HT-29 (cell line): ENCODE results near the gene SH2D3A. TPM values are rescaled to one million over a fixed set of nuclear protein-coding genes. Genes with fewer than 3 reads are reported as not detected.
A peak's percentile ranks its signal among the peaks of the same experiment; 100 is the strongest.
"Not testable (repeated sequence)": the region's sequence is repeated elsewhere in the genome, so short reads cannot be mapped to it uniquely, and the experiment has no call there.

Experiments used
- DNase-seq: peaks from one replicate; pipeline ENCODE4 v3.0.0-alpha.2; 2015; ENCODE audit warnings: low spot score
- total RNA-seq: library from RNA; depleted of rRNA; stranded (reverse); fragments of >200 nt; shearing (Covaris generic); gene quantifications from 2 replicates; pipeline ENCODE4 v1.2.3, GENCODE V29; 2014

The SH2D3A gene
- total RNA-seq, 1 experiment from 2014 or later: 110 TPM

DNA sequence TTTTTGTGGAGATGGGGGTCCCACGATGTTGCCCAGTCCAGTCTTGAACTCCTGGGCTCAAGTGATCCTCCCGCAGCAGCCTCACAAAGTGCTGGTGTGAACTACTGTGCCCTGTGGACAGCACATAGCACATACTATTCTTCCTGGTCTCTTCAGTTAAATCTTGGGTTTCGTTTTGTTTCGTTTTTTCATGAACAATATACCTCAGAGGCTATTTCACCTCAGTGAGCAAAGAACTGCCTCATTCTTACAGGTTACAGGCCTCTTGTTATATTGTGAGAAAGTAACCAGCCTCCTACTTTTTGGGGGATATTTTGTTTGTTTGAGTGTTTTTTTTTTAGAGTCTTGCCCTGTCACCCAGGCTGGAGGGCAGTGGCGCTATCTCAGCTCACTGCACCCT is 45.5 kb downstream of the SH2D3A start:
- DNase-seq: no peak

DNA sequence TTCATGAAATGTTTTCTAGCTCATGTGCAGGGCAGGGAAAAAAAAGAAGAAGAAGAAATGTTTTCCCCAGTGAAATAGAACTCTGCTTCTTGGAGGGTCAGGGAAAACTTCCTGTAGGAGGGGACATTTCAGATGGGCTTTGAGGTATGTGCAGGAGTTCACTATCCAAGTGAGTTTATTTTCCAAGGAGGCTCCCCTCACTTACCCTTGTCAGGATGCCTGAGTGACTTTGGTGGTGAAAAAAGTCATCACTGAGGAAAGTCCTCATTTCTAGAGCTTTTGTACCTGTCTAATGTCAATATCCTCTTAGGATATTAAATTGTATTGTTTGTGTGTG is 46.1 kb downstream of the SH2D3A start:
- no peak for DNase-seq

DNA sequence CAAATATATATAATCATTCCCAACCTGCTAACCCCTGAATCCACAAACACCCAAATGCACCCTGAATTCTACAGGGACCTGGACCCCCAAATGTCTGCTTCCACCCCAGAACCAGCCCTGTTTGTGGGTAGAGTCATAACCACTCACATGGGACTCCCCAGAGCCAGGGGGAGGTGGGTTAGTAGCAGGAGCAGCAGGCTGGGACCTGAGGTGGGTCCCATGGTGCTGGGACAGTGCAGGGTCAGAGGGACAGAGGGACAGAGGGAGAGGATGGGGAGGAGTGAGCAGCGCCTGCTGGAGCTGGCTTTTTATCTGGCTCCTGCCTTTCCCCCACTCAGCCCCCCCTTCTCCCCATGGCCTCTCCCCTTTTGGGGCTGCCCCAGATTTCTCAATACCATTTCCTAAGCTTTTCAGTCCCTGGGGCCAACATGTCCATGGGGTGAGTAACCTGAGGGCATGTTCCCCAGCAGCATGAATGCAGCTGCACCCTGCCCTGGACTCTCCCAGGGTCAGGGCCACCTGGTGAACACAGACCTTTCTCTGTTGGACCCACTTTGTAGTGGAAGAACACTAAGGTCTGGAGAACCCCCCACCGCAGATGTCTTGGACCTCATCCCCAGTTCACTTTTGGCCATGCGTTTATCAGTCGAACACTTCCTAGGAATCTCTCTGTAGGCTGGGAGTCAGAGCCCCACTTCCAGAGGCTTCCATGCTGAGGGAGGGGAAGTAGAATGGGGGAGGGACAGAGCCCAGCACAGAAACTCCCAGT is 46.7 kb downstream of the SH2D3A start, which contains the start of gene C3:
Gene C3, minus strand, starts transcription at position 282 of the 769 bp plus-strand sequence. Its CDS starts 61 bp downstream, at position 221.
- no peak for DNase-seq

DNA sequence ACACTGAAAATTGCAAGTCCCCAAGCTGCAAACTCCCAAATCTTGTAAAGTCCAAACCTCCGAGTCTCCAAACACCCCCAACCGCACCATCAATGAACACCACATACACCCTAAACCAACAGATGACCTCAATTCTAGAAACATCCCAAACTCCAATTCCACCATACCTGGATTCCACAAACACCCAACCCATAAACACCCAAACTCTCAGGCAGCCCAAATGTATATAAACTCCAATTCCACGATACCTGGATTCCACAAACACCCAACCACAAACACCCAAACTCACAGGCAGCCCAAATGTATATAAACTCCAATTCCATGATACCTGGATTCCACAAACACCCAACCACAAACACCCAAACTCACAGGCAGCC is 47.3 kb downstream of the SH2D3A start:
- DNase-seq: no peak

DNA sequence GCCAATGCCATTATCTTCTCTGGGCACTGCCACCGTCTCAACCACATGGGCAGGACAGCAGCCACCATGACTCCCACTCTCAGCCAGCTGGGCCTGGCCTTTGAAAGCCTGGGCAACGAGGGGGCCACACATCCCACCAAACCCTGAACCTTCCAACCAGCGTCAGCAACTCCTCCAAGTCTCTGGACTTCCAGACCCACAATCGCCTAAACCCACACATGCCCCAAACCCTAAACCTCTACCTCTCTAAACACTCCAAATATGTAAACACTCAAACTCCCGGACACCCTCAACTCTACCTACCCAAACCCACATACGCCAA is 47.7 kb downstream of the SH2D3A start:
- no peak for DNase-seq

DNA sequence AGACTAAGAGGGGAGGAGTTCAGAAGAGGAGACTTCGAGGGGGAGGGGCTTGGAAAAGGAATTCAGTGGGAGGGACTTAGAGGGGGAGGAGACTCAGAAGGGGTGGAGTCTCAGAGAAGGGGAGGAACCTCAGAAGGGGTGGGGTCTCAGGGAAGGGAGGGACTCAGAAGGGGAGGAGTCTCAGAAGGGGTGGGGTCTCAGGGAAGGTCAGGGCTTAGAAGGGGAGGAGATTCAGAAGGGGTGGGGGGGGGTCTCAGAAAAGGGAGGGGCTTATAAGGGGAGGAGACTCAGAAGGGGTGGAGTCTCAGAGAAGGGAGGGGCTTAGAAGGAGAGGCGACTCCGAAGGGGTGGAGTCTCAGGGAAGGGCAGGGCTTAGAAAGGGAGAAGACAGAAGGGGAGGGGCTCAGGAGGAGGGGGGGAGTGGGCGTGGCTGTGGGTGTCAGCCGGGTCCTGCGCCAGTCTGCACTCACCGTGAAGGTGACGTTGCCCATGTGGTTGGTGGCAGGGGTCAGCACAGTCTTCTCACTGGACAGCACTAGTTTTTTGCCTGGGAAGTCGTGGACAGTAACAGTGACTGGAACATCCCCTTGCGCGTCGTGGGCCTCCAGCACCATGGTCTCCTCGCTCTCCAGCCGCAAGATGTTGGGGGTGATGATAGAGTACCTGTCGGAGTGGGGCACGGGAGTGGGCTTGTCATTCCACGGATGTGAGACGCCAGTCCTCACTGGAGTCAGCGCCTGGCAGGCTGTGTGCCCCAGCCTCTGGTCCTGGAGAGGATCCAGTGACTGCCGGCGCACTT is 48.3 kb downstream of the SH2D3A start:
- peak; percentile 15 for DNase-seq

DNA sequence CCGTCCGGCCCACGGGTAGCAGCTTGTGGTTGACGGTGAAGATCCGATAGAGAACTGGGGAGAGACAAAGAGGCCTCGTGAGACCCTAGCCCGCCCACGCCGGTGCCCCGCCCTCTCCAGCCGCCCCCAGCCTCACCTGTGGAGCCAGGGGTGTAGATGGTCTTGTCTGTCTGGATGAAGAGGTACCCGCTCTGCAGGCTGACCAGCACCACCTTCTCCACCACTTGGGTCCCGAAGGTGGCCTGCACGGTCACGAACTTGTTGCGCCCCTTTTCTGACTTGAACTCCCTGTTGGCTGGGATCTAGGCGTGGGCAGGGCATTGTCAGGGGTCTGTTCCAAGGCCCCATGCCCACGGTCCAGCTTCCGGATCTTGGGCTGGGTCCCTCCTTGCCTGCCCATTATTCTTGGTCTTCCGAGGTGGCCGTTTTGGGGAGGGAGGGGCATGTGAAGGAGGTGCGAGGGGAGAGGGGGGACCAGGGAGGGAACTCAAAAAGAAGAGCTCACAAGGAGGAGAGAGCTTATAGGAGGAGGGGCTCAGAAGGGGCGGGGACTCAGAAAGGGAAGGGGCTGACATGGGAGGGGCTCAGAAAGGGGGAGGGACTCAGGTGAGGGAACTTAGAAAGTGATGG is 49.0 kb downstream of the SH2D3A start:
- DNase-seq: no peak

DNA sequence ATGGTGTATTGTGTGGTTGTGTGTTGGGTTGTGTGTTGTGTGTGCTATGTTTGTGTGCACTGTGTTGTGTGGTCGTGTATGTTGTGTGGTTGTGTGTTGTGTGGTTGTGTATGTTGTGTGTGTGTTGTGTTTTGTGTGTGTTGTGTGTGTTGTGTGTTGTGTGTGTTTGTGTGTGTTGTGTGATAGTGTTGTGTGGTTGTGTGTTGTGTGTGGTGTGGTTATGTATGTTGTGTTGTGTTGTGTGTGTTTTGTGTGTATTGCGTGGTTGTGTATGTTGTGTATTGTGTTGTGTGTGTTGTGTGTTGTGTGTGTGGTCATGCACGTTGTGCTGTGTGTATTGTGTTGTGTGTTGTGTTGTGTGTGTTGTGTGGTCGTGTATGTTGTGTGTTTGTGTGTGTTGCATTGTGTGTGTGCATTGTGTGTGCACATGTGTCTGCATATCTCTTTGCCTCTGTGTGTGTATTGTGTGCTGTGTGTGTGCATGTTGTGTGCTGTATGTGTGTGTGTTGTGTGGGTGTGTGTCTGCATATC is 49.7 kb downstream of the SH2D3A start:
- no peak for DNase-seq

DNA sequence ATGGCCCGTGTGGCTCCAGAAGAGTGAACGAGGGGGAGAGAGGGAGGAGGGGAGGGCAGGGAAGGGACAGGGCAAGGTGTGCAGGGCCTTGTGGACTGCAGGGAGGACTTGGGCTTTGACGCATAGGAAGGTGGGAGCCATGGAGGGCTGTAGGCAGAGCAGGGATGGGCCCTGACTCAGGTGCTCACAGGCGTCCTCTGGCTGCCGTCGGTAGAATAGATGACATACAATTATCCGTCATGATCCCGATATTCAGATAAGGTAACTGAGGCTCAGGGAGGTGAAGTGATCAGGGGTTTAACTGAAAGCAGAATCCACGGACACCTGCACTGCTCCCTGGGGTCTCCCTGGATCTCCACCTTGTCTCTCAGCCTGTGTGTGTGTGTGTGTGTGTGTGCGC is 50.2 kb downstream of the SH2D3A start:
- no peak for DNase-seq

DNA sequence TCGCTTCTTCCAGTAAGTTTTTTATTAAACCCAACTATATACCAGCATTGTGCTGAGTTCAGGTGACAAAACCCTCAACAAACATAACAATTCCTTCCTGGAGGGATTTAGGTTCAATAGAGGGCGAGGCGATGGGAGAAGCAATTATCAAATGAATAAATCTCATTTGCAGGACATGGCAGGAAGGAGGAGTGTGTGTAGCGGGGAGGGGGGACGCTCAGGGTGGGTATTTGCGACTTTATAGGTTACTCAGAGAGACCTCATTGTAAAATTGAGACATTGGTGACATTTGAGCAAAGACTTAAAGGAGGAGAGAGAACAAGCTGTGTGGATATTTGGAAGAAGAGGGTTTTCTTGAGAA is 50.6 kb downstream of the SH2D3A start:
- DNase-seq: no peak

DNA sequence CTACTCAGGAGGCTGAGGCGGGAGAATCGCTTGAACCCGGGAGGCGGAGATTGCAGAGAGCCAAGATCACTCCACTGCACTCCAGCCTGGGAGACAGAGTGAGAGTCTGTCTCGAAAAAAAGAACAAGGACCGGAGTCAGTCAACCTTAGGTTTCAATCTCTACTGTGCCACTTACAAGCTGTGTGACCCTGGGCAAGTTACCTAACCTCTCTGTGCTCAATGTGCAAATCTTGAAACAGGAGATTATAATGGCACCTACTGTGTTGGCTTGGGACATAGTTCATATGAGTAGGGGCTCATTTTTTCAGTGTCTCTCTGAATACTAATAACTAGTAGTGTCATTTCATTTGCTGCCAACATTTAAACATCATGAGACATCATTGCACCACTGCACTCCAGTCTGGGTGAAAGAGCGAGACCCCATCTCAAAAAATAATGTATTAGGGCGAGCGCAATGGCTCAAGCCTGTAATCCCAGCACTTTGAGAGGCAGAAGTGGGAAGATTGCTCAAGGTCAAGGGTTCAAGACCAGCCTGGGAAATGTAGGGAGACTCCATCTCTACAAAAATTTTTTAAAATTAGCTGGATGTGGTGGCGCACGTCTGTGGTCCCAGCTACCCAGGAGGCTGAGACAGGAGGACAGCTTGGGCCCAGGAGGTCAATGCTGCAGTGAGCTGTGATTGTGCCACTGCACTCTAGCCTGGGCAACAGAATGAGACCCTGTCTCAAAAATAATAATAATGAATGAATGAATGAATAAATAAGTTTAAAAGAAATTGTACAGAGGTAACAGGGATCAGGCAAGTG is 52.3 kb downstream of the SH2D3A start:
- DNase-seq: no peak

DNA sequence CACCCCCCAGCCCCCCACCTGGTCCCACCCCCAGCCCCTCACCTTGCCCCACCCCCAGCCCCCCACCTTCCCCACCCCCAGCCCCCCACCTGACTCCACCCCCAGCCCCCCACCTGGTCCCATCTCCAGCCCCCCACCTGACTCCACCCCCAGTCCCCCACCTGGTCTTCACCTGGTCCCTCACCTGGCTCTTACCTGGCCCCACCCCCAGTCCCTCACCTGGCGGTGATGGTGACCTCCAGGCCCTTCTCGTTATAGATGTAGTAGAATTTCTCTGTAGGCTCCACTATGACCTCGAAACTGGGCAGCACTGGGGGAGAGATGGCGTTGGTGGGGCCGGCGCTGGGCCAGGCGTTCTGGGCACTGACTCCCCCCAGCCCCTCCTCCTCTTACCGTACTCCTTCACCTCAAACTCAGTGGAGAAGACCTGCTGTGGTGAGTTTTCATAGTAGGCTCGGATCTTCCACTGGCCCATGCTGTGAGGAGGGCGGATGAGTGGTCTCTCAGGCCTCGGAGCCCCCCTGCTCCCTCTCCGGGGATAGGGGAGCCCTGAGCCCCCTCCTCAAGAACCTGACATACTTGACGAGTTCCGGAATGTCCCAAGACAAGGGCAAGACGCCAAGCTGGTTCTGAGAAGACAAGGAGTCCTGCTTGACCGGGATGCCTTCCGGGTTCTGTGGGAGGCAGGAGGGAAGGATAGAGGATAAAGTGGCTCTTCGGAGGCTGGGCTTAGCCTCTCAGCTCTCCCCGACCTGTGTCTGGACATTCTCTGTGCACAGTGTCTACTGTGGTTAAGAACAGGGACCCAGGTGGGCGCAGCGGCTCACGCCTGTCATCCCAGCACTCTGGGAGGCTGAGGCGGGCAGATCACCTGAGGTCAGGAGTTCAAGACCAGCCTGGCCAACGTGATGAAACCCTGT is 53.2 kb downstream of the SH2D3A start:
- no peak for DNase-seq

DNA sequence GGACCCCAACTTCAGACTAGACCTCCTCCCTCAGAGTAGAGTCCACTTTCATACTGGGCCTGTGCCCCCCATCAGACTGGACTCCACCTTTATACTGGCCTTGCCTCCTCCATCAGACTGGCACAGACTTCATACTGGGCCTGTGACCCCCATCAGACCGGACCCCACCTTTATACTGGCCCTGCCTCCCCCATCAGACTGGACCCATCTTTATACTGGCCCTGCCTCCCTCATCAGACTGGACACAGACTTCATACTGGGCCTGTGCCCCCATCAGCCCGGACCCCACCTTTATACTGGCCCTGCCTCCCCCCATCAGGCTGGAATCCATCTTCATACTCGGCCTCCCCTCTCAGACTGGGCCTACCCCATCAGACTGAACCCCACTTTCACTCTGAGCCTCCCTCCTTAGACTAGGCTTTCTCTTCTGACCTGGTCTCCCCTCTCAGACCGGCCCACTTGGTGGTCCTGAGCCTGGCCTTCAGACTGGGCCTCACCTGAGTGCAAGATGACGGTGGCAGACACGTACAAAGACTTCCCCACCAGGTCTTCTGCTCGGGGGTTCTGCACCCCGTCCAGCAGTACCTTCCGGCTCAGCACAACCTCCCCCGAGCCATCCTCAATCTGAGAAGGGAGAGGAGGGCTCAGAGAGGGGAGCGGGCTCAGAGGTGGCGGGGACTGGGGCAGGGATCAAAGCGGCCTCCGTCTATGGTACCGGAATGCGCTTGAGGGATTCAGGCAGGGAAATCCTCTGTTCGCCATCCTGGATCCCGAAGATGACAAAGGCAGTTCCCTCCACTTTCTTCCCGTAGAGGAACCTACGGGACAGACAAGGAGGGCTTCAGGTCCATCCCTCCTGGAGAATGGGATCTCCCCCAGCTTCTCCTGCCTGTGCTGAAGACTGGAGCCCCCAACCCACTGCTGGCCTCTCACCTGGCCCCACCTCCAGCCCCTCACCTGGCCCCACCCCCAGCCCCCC is 54.3 kb downstream of the SH2D3A start:
- no peak for DNase-seq

DNA sequence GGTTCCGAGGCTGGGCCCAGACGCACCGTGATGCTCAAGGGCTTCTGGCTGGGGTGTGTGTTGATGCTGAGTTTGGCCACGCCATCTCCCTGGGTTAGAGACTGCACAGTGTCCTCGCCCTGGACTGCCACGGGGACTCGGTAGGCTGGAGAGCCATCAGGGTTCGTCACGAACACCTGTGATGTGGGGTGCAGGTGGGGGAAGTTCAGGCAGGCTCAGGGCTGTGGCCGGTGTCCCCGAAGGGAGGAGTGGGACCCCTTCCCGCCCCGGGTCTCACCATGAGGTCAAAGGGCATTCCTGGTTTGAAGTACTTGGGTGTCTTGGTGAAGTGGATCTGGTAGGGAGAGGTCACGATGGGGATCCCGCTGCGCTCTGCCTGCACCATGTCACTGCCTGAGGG is 55.0 kb downstream of the SH2D3A start:
- DNase-seq: no peak

DNA sequence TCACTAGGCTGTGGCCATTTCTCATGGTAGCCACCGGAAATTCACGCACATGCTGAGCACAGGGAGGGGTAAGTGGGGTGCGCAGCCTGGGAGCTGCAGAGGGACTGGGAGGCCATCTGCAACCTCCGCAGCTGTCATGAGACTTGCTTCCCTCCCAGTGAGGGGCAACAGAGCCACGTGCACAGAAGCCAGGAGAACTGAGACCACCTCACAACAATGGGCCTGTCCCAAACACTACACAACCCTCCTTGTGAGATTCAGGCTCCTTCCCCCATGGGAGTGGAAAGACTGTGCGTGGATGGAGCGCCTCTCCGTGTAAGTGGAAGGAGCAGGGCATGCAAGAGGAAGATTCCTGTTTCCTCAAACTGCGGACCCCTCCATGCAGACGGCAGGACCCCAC is 55.6 kb downstream of the SH2D3A start:
- no peak for DNase-seq

DNA sequence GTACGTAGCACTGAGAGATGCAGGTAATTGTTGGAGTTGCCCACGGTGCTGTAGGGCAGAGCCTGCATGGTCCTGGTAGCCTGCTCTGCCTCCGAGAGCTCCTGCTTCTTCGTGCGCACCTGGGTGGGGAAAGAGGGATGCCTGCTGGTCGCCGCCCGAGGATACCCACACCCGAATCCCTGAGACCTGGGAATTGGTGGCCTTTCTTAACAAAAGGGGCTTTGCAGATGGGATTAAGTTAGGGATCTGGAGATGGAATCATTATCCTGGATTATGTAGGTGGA is 56.2 kb downstream of the SH2D3A start:
- no peak for DNase-seq

DNA sequence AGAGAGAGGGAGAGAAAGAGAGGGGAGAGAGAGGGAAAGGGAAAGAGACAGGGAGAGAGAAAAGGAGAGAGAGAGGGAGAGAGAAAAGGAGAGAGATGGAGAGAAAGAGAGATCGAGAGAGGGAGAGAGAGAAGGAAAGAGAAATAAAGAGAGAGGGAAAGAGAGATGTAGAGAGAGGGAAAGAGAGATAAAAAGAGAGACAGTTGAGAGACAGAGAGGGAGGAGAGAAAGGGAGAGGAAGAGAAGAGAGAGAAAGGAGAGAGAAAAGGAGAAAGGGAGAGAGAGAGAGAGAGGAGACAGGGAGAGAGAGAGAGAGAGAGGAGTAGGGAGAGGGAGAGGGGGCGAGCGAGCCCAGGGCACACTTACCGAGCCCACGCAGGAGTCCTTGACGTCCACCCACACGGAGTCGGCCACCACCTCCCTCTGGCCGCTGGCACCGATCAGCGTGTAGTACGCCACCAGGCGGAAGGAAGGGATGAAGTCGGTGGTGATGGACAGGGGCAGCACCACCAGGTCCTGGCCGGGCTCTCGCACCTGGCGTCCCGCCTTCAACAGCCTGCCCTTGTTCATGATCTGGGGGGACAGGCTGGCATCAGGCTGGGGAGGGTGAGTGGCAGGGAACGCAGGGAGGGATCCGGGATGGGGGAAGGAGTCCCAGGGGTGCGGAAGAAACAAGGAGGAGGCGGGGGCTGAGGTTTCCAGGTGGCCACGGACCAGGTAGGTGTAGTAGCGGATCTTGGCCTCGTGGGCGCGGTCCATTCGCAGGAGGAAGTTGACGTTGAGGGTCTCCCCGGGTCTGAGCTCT is 56.8 kb downstream of the SH2D3A start:
- DNase-seq: no peak

DNA sequence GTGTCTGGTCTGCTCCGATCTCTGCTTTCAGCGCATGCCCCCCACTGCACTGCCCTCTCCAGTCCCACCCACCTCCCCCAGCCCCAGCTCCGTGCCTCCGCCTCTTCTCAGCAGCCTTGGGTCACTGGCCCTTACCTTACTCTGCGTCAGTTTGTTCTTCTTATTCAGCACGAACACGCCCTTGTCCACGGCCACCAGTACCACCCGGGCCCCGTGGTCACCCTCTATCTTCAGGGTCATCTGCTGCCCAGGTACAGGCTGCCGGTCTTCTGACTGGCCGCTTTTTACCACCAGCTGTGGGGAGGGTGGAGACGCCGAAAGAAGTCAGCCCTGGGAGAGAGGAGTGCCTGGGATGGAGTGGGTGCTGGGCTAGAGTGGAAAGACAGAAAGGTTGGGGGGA is 57.7 kb downstream of the SH2D3A start:
- DNase-seq: no peak

DNA sequence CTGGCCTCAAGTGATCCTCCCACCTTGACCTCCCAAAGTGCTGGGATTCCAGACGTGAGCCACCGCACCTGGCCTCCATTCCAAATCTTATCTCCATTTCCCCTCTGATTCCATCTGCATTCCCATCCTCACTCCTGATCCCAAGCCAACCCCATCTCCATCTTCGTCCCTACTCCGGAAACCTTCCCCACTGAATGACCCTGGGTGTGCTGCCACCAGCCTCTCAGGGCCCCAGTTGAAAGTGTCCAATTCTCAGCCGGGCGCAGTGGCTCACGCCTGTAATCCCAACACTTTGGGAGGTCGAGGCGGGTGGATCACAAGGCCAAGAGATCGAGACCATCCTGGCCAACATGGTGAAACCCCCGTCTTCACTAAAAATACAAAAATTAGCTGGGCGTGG is 58.3 kb downstream of the SH2D3A start:
- not testable (repeated sequence) for DNase-seq
